ENCODE results near the gene SIPA1L3. TPM values are rescaled to one million over a fixed set of nuclear protein-coding genes. Genes with fewer than 3 reads are reported as not detected.

The SIPA1L3 gene
- total and polyA plus RNA-seq, 2 of the 13 experiments (the other 11 are each of a cell fraction or from before 2014, with no cell fraction given) = 5.5 to 7.7 TPM

DNA sequence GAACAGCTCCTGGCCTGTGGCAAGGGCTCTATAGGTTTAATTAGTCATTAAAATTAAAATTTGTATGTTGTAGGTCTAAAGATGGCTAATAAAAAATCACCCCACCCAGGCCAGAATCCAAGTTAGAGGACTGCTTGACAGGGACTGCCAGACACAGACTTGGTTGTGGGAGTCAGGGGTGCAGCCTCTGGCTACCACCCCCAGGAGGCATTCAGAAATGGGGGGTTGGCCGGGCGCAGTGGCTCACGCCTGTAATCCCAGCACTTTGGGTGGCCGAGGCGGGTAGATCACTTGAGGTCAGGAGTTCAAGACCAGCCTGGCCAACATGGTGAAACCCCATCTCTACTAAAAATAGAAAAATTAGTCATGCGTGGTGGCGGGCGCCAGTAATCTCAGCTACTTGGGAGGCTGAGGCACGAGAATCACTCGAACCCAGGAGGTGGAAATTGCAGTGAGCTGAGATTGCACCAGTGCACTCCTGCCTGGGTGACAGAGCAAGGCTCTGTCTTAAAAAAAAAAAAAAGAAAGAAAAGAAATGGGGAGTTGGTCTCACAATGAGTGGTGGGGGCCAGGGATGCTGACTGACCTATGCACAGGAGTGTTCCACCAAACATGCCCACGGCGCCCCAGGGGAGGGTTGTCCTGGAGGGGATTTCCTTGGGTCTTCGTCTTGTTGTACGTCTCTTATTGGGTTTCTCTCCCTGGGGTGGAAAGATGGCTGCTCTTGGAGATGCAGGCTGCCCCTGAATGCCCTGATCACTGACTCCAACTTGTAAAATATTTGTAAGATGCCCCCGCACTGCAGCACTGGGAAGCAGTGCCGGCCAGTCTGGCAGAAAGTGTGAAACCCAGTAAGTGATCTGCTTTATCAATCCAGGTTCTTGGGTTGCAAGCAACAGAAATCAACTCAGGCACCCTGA, 68.8 kb downstream of the SIPA1L3 start:
- peaks cover 2% of the 10 kb centered on the region for H3K79me2 ChIP-seq (ENCODE audit: insufficient read depth, low read length)

More for the DNA sequence above, 68.8 kb downstream of the SIPA1L3 start:
- TF ChIP-seq, protein P1, sequence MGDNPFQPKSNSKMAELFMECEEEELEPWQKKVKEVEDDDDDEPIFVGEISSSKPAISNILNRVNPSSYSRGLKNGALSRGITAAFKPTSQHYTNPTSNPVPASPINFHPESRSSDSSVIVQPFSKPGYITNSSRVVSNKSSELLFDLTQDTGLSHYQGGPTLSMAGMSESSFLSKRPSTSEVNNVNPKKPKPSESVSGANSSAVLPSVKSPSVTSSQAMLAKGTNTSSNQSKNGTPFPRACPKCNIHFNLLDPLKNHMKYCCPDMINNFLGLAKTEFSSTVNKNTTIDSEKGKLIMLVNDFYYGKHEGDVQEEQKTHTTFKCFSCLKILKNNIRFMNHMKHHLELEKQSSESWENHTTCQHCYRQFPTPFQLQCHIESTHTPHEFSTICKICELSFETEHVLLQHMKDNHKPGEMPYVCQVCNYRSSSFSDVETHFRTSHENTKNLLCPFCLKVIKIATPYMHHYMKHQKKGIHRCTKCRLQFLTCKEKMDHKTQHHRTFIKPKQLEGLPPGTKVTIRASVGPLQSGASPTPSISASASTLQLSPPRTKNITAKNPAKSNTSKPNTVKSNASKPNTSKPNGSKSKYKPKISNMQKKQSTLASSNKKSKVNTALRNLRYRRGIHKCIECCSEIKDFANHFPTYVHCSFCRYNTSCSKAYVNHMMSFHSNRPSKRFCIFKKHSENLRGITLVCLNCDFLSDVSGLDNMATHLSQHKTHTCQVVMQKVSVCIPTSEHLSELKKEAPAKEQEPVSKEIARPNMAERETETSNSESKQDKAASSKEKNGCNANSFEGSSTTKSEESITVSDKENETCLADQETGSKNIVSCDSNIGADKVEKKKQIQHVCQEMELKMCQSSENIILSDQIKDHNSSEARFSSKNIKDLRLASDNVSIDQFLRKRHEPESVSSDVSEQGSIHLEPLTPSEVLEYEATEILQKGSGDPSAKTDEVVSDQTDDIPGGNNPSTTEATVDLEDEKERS (CRISPR knock-in tag; IDR thresholded peaks at IDR 0.05) = no peak
- TF ChIP-seq, protein P2, sequence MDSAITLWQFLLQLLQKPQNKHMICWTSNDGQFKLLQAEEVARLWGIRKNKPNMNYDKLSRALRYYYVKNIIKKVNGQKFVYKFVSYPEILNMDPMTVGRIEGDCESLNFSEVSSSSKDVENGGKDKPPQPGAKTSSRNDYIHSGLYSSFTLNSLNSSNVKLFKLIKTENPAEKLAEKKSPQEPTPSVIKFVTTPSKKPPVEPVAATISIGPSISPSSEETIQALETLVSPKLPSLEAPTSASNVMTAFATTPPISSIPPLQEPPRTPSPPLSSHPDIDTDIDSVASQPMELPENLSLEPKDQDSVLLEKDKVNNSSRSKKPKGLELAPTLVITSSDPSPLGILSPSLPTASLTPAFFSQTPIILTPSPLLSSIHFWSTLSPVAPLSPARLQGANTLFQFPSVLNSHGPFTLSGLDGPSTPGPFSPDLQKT (CRISPR knock-in tag; IDR thresholded peaks at IDR 0.05; ENCODE audit: borderline replicate concordance) = no peak
- TF ChIP-seq, protein P3, sequence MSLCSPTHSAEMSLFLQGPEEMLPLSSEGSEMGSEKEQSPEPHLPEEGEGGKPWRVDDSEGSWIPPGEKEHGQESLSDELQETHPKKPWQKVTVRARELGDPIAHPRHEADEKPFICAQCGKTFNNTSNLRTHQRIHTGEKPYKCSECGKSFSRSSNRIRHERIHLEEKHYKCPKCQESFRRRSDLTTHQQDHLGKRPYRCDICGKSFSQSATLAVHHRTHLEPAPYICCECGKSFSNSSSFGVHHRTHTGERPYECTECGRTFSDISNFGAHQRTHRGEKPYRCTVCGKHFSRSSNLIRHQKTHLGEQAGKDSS (CRISPR knock-in tag; IDR thresholded peaks at IDR 0.05; ENCODE audit: borderline replicate concordance, low read depth) = no peak
- TF ChIP-seq, protein P4, sequence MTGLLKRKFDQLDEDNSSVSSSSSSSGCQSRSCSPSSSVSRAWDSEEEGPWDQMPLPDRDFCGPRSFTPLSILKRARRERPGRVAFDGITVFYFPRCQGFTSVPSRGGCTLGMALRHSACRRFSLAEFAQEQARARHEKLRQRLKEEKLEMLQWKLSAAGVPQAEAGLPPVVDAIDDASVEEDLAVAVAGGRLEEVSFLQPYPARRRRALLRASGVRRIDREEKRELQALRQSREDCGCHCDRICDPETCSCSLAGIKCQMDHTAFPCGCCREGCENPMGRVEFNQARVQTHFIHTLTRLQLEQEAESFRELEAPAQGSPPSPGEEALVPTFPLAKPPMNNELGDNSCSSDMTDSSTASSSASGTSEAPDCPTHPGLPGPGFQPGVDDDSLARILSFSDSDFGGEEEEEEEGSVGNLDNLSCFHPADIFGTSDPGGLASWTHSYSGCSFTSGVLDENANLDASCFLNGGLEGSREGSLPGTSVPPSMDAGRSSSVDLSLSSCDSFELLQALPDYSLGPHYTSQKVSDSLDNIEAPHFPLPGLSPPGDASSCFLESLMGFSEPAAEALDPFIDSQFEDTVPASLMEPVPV (CRISPR knock-in tag; IDR thresholded peaks at IDR 0.05) = no peak
- TF ChIP-seq SRF (IDR thresholded peaks at IDR 0.05; ENCODE audit: low read depth, low read length) = no peak
- no peak for TF ChIP-seq RARG (CRISPR knock-in tag; IDR thresholded peaks at IDR 0.05; ENCODE audit: low read depth)
- TF ChIP-seq, protein P5, sequence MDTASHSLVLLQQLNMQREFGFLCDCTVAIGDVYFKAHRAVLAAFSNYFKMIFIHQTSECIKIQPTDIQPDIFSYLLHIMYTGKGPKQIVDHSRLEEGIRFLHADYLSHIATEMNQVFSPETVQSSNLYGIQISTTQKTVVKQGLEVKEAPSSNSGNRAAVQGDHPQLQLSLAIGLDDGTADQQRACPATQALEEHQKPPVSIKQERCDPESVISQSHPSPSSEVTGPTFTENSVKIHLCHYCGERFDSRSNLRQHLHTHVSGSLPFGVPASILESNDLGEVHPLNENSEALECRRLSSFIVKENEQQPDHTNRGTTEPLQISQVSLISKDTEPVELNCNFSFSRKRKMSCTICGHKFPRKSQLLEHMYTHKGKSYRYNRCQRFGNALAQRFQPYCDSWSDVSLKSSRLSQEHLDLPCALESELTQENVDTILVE (CRISPR knock-in tag; IDR thresholded peaks at IDR 0.05) = no peak
- TF ChIP-seq ZNF556 (CRISPR knock-in tag; IDR thresholded peaks at IDR 0.05; ENCODE audit: borderline replicate concordance) = no peak
- TF ChIP-seq CENPX (CRISPR knock-in tag; IDR thresholded peaks at IDR 0.05) = no peak
- no peak for TF ChIP-seq AGO2 (optimal IDR thresholded peaks at IDR 0.05; ENCODE audit: low read depth, low read length)
- TF ChIP-seq, protein P6, sequence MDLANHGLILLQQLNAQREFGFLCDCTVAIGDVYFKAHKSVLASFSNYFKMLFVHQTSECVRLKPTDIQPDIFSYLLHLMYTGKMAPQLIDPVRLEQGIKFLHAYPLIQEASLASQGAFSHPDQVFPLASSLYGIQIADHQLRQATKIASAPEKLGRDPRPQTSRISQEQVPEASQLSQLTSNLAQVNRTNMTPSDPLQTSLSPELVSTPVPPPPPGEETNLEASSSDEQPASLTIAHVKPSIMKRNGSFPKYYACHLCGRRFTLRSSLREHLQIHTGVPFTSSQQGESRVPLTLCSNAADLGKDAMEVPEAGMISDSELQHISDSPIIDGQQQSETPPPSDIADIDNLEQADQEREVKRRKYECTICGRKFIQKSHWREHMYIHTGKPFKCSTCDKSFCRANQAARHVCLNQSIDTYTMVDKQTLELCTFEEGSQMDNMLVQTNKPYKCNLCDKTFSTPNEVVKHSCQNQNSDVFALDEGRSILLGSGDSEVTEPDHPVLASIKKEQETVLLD (CRISPR knock-in tag; IDR thresholded peaks at IDR 0.05; ENCODE audit: low read depth) = no peak
- no peaks in the 10 kb centered on the region for H4K20me1 ChIP-seq (ENCODE audit: insufficient read depth, low read length)
- H3K27me3 ChIP-seq (ENCODE audit: control insufficient read depth in 1 of 2, insufficient read depth in 2 of 2, low read length in 2 of 2) = no peaks in the 10 kb centered on the region
- ChIA-PET CTCF (ENCODE audit: low intra/inter-chr PET ratio, low total read pairs) (no interaction called here), POLR2A (no interaction called here)
- in situ Hi-C loops (cut with HindIII; ENCODE audit: extremely low pct_ligation_motif_present, low pct_unique_long_range_greater_than_20kb) = no loop called here
- H3K9me3 ChIP-seq (ENCODE audit: low read length) = no peaks in the 10 kb centered on the region
- no peak overlapping the region for H3K4me2 ChIP-seq (ENCODE audit: low read depth, low read length)
- FAIRE-seq (no peak), ATAC-seq (no peak), DNase-seq (ENCODE audit: low spot score) (no peak)
- H3K9ac ChIP-seq (ENCODE audit: insufficient read depth, low read depth, low read length) = no peak overlapping the region
- H3K27ac ChIP-seq (ENCODE audit: extremely low read length, insufficient read depth, low read length) = no peak overlapping the region
- no peak overlapping the region for H3K4me3 ChIP-seq (replicated peaks in 1 of 3; ENCODE audit: insufficient read depth in 1 of 3, low read depth in 2 of 3, low read length in 3 of 3)
- WGBS (ENCODE audit: low lambda C conversion rate) = 97% methylated on average over 14 of the region's 16 CpGs
- H3K36me3 ChIP-seq (replicated peaks in 1 of 2; ENCODE audit: control insufficient read depth in 1 of 2, insufficient read depth in 2 of 2, low read length in 2 of 2) = no peaks in the 10 kb centered on the region
- intact Hi-C loops (cut with micrococcal nuclease; ENCODE audit: unreplicated experiment) = no loop called here
- H3K4me1 ChIP-seq (ENCODE audit: insufficient read depth, low read length) = peaks cover 23% of the 10 kb centered on the region
- no TSS peak for BruUV-seq (replicated peaks)
- no peak overlapping the region for H2AFZ ChIP-seq (ENCODE audit: low read length)
